Progenitor cell of endocrine pancreas (in vitro differentiated cells): Measurements from ENCODE around the gene TMEM89. TPM values are rescaled to one million over a fixed set of nuclear protein-coding genes. Genes with fewer than 3 reads are reported as not detected.

Source experiments
- DNase-seq: peaks from one replicate; pipeline ENCODE4 v3.0.0; 2021; ENCODE audit warnings: low spot score; ENCODE audit not compliant: unreplicated experiment
- H3K27ac Mint-ChIP-seq: 2 replicates; pipeline ENCODE4 v1.8.0; 2021; ENCODE audit warnings: mild to moderate bottlenecking, moderate library complexity, mixed read lengths
- H3K27me3 Mint-ChIP-seq: 2 replicates; pipeline ENCODE4 v1.8.0; 2021; ENCODE audit warnings: mixed read lengths
- H3K36me3 Mint-ChIP-seq: 2 replicates; pipeline ENCODE4 v1.8.0; 2022; ENCODE audit warnings: mixed read lengths; ENCODE audit not compliant: insufficient read depth
- H3K4me1 Mint-ChIP-seq: 2 replicates; pipeline ENCODE4 v1.8.0; 2021; ENCODE audit warnings: low read depth, mixed read lengths
- H3K4me3 Mint-ChIP-seq: 2 replicates; pipeline ENCODE4 v1.8.0; 2021; ENCODE audit warnings: low read depth, mild to moderate bottlenecking, moderate library complexity, mixed read lengths
- H3K9me3 Mint-ChIP-seq: 2 replicates; pipeline ENCODE4 v1.8.0; 2021; ENCODE audit warnings: low read depth, mixed read lengths
- total RNA-seq: library from RNA; stranded (reverse); gene quantifications from 2 replicates; pipeline ENCODE4 v1.2.1, GENCODE V29; 2021
- TF ChIP-seq, protein P1 (sequence below): fragments of 200-600 bp; sonication (generic); IDR thresholded peaks from one replicate; pipeline ENCODE4 v1.5.0; 2021; ENCODE audit warnings: antibody characterized with exemption, mild to moderate bottlenecking; ENCODE audit not compliant: unreplicated experiment

Gene TMEM89
- total RNA-seq, 1 donor from 2014 or later, result not detected

DNA sequence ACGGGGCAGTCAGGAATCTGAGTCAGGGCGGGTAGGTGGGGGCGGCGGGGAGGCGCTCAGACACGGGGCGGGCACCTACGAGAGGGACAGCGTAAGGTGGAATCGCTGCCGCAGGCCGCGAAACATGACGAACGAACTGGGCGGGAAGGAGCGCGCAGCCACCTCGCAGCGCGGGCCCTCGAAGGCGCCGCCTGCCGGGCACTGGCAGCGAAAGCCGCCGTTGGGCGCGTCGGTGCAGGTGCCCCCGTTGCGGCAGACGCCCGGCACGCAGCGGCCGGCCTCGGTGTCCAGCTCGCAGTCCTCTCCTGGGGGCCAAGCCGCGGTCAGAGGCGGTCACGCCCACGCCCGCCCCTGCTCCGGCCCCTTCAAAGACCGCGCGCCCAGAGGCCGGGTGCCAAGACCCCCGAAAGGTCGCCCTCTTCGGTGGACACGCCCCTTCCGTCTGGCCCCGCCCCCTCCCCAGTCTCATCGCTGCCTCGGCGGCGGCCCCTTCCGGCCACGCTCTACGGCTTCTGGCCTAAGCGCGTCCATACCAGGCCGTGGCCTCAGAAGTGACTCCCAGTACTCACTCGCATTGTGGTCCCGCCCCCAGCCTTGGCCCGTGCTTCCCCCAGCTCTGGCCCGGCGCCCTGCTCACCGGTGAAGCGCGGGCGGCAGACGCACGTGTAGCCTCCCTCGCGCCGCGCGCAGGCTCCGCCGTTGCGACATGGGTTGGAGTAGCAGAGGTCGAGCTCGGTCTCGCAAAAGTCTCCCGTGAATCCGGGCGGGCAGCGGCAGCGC lies 34.7 kb upstream of the TMEM89 start:
- H3K4me1 Mint-ChIP-seq, result no peaks in the 10 kb centered on the region
- peak overlapping the region; percentile 61 for H3K4me3 Mint-ChIP-seq
- no peak overlapping the region for H3K27ac Mint-ChIP-seq
- peaks cover 7% of the 10 kb centered on the region for H3K36me3 Mint-ChIP-seq
- H3K27me3 Mint-ChIP-seq, result peaks cover 3% of the 10 kb centered on the region
- H3K9me3 Mint-ChIP-seq, result no peaks in the 10 kb centered on the region
- TF ChIP-seq, protein P1, sequence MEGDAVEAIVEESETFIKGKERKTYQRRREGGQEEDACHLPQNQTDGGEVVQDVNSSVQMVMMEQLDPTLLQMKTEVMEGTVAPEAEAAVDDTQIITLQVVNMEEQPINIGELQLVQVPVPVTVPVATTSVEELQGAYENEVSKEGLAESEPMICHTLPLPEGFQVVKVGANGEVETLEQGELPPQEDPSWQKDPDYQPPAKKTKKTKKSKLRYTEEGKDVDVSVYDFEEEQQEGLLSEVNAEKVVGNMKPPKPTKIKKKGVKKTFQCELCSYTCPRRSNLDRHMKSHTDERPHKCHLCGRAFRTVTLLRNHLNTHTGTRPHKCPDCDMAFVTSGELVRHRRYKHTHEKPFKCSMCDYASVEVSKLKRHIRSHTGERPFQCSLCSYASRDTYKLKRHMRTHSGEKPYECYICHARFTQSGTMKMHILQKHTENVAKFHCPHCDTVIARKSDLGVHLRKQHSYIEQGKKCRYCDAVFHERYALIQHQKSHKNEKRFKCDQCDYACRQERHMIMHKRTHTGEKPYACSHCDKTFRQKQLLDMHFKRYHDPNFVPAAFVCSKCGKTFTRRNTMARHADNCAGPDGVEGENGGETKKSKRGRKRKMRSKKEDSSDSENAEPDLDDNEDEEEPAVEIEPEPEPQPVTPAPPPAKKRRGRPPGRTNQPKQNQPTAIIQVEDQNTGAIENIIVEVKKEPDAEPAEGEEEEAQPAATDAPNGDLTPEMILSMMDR, result peak; percentile 80
- DNase-seq, result peak; percentile 78

DNA sequence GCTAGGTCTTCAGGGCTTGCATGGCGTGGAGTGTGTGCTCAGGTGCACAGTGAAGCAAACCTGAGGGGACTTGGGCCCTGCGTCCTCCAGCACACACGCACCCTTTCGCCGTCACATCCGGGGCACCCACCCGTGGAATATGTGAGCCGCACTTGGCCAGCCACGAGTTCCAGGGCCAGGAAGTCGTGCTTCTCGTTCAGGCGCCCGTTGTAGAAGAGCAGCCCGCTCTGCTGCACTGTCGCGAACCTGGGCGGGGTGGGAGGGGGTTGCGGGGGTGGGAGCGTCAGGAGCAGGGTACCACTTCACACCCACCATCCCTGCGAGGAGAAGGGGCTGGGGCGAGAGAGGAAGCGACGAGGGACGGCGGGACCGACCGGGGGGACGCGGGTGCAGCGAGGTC lies 34.0 kb upstream of the TMEM89 start:
- Mint-ChIP-seq H3K4me1 (peaks cover 4% of the 10 kb centered on the region), H3K27me3 (peaks cover 3% of the 10 kb centered on the region), H3K4me3 (peak overlapping the region; percentile 62), H3K36me3 (peaks cover 9% of the 10 kb centered on the region), H3K9me3 (no peaks in the 10 kb centered on the region), H3K27ac (no peak overlapping the region)
- TF ChIP-seq, protein P1, result no peak
- no peak for DNase-seq

DNA sequence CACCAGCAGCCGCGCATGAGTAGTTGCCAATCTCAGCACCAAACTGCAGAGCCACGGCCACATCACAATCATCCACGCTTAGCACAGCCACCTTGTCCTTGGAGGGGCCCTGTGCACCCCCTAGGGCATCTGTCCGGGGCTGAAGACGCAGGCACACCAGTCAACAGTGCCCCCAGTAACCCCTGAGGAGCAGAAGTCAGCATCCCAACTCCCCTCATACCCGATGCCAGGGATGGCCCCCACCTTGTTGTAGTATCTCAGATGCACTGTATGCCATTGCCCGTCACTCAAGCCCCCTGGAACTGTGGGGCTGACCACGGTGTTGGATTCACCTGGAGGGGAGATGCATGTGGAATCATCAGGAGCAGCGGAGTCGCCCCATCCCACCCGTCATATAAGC lies 33.5 kb upstream of the TMEM89 start:
- Mint-ChIP-seq H3K27me3 (peaks cover 3% of the 10 kb centered on the region), H3K4me1 (peaks cover 4% of the 10 kb centered on the region), H3K4me3 (peak overlapping the region; percentile 62), H3K27ac (no peak overlapping the region), H3K9me3 (no peaks in the 10 kb centered on the region), H3K36me3 (peaks cover 9% of the 10 kb centered on the region)
- TF ChIP-seq, protein P1, result no peak
- DNase-seq, result no peak

DNA sequence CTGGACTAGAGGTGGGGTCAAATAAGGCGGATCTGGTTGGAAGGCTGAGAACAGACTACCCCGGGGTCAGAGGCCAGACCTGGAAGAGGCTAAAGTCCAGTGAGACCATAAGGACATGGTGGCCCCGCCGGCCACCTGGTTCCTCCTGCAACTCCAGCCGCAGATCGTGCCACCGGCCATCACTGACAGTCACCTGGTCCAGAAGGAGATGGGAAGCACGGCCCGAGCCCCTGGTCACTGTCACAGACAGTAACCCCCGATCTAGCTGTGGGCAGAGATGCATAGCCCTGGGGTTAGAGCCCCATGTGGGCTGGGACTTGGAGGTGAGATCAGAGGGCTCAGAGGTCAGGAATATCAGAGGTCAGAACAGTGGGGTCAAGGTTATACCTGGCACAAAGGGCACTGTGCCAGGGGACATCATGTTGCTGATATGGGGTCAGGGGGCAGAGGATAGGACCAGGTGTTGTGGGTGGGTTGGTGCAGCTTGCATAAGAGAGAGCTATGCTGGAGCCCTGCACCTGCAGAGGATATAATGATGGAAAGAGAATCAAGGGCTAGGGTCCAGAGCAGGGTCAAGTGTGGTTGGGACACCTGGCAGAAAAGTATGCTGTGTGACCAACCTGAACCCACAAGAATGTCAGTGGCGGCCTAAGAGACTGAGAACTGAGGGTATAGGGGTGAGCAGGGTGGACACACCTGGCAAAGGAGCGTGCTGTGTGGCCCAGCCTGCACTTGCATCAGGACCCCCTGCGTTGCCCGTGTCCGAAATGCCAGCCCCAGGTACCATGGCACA lies 31.6 kb upstream of the TMEM89 start:
- peaks cover 2% of the 10 kb centered on the region for H3K36me3 Mint-ChIP-seq

DNA sequence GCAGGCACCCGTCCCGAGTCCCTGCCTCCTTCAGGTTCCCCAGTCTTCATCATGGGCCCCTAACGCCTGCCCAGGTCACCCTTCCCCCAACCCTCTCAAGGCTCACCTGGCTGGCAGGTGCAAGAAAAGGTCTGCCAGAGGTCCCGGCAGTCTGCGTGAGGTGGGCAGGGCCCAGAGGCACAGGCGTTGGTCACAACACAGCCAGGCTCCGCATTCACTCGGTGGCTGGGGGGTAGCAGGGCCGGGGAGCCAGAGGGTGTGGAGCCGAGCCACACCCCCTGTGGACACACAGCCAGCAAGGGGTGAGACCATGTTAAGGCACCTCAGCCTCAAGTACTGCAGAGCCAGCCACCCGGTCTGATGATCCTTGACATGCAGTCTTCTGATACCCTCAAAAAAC lies 30.2 kb upstream of the TMEM89 start:
- Mint-ChIP-seq H3K27me3 (peaks cover 3% of the 10 kb centered on the region), H3K4me3 (no peak overlapping the region), H3K4me1 (peaks cover 4% of the 10 kb centered on the region), H3K36me3 (peaks cover 2% of the 10 kb centered on the region), H3K27ac (no peak overlapping the region), H3K9me3 (no peaks in the 10 kb centered on the region)
- TF ChIP-seq, protein P1, result no peak
- no peak for DNase-seq

More for the DNA sequence above, 31.6 kb upstream of the TMEM89 start:
- Mint-ChIP-seq H3K4me1 (peaks cover 4% of the 10 kb centered on the region), H3K27me3 (peaks cover 3% of the 10 kb centered on the region), H3K9me3 (no peaks in the 10 kb centered on the region), H3K27ac (no peak overlapping the region), H3K4me3 (no peak overlapping the region)
- TF ChIP-seq, protein P1, result no peak
- no peak for DNase-seq
